GM21515 (cell line): ENCODE results near the gene IL26.

Source experiments
- ATAC-seq: cut with Tn5 transposase; IDR thresholded peaks from one replicate; pipeline ENCODE4 v1.9.1; 2021; ENCODE audit not compliant: unreplicated experiment

Gene IL26

GRCh38 chr12:68159681-68160304 lies 65.8 kb downstream of the IL26 start, which contains the start of gene IFNG:
Gene IFNG (minus strand): TSS chr12:68159740. CDS start chr12:68159615, 125 bp downstream.
- peak; percentile 56 for ATAC-seq

- no peak for ATAC-seq
These were observed 67.2 kb downstream of the IL26 start for GRCh38 chr12:68158432-68158831.

DNA sequence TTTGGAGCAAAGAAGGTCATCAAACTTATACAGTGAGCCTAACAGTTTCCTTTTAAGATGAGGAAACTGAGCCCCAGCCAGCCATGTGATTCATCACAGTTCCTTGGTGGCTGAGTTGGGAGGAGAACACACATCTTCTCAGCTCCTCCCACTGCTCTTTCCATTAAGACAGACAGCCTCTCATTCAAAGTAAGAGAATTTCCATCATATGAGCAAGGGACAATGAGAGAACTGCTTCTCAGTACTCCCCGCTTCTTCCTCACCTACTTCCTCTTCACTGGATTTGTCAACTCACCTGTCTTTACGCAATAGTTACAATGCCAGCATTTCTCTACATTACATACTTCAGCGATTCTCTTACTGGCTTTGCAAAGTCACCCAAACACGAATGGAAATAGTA lies 68.2 kb downstream of the IL26 start:
- ATAC-seq: no peak

GRCh38 chr12:68156636-68157035 lies 69.0 kb downstream of the IL26 start:
- no peak for ATAC-seq

- no peak for ATAC-seq
These were observed 70.8 kb downstream of the IL26 start for GRCh38 chr12:68154779-68155178.
